COLO668 (cell line): ENCODE measurements around the gene PTPRR.

Experiments
- DNase-seq: peaks from one replicate; lab custom pipeline; 2025; ENCODE audit not compliant: unreplicated experiment; lab: John Stamatoyannopoulos, UW

PTPRR gene

GRCh38 chr12:70706611-70707010 lies 213.9 kb downstream of the PTPRR start:
- no peak for DNase-seq

- DNase-seq, result no peak
Measured at GRCh38 chr12:70698345-70698744, 222.2 kb downstream of the PTPRR start.

GRCh38 chr12:70695361-70696023 lies 225.0 kb downstream of the PTPRR start:
- no peak for DNase-seq

DNA sequence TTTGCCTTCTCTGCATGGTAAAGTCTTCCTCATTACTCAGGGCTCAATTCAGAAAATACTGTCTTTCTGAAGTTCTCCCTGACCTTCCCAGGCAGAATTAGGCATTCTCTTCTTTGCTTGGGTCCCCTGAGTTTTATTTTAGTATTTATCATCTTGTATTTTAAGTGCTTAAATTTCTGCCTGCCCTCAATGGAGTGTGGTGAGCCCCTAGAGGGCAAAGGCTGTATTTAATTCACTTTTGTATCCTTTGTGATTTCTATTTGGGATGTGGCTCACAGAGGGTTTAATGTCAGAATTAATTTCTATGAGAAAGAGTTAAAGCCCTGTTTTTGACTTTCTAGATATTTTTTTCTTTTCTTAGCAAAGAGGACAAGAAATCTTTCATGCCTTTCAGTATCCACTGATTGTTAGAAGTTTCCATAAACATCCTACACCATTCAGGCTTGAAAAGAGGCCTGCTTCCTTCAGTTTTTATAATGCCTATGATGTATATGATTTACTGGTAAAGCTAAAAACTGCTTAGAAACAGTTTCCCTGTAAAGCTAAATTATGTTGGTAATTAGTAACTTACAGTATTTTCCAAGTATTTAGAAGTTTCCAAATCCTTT lies 227.8 kb downstream of the PTPRR start:
- DNase-seq, result no peak

- no peak for DNase-seq
Measured at GRCh38 chr12:70691018-70691672, 229.4 kb downstream of the PTPRR start.

DNA sequence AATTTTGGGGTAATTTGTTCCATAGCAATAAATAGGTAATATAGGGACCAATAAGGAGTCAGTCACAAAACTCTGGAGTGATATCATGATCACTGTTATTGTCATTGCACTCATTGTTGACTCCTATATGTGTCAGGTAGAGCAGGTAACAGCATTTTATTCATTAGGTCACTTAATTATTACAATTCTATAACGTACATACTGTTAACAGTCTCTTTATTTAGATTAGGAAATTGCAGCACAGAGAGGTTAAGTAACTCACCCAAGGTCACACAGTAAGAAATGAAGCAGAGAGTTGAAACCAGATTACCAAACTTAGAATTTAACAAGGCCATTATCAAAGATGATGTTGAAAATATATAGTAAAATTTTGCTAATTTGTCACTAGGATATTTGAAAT lies 233.6 kb downstream of the PTPRR start:
- no peak for DNase-seq

DNA sequence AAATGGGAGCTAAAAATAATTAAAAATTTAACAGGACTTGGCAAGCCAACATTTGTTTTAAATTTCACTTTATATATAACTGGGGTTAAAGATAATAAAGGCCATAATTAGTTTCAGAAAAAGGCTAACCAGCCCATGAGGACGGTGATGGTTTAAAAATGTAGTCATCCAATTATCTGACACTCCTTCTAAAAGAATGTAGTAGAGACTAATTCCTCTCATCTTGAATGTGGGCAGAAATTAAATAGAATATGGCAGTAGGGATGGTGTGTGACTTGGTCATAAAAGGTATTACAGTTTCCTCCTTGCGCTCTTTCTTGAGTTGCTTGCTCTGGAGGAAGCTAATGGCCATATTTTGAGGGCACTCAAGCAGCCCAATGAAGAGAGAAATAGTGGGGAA lies 234.2 kb downstream of the PTPRR start:
- DNase-seq, result no peak

GRCh38 chr12:70683976-70684375 lies 236.6 kb downstream of the PTPRR start:
- DNase-seq, result no peak

DNA sequence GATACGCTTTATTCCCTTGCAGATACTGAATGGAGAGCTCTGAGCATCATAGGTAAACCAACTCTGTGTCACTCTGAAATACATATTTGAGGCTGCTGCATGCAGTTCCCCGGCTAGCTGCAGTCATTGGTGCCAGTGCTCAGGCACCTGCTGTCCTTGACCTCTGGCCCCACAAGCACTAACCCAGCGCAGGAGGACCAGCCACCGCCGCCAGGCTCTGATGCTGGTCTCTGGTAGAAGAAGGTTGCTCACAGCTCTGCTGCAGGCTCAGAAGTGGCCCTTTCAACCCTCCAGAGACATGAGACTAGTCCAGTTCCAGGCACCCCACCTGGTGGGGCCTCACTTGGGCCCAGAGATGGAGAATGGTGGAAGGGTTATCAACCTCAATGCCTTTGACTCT lies 248.8 kb downstream of the PTPRR start:
- no peak for DNase-seq

- DNase-seq, result no peak
Measured at GRCh38 chr12:70670948-70671347, 249.6 kb downstream of the PTPRR start.

DNA sequence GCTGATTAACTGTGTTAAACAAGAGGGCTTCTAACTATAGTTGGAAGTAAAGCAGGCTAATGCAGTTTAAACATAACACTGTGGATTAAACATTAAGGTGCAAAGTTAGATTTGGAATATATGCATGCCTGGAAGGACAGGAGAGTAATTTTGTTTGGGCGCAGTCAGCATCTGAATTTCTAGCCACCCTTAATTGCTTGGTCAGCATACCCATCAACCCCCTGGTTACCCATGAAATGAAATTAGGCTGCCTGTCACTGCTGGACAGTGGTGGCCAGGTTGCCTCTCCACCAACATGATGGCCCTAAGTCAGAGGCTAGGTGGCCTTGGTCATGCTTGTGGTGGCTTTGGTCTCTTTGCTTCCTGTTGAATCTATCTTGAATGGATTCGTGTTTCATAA lies 253.3 kb downstream of the PTPRR start:
- no peak for DNase-seq

DNA sequence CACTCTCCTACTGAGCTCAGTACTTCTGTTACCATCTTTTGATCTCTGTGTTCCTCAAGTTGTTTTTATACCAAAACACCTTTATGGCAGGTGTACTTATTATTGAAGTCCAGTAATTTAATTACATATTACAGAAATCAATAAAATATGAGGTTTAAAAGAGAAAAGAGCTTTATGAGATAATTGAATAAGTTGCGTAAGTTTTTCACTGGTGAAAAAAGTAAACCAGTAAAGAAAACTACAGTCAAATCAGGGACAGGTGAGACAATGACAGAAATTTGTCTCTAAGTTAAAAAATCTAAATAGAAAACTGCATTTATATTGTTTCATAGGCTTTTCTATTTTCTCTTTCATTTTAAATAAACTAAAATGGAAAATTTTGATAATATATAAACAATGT lies 254.2 kb downstream of the PTPRR start:
- DNase-seq, result no peak

DNA sequence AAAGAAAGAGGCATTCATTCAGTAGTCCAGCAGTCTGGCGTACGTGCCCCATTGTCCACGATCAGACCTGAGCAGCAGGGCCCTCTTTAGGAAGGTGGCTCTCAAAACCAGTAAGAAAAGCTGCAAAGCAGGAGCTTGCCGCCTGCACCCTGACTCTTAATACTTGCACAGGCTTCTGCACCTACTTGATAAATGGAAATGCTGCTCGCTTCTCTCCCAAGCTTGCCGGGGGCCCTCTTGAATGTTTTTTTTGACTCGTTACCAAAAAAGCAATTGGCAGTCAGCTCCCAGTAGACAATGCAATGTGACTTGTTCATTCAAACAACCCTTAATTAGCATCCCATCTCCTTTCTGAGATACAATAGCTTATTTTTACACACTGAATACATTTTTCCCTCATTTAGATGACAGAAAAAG lies 256.1 kb downstream of the PTPRR start:
- no peak for DNase-seq

DNA sequence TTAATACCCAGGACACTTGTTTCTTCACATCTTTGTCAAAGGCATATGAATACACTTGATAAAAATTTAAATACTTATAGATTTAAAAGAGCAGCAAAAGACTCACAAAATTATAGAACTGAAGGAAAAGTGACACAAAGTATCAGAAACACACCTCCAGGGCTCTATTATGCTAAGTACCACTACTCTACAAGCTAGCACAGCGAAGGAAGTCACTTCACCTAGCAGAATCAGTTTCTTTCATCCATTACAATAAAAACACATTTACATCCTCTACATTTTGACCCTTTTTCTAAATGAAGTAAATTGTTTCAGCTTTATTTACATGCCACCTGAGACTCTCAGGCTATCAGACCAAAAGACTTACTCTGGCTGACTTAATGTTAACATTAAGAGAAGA lies 256.7 kb downstream of the PTPRR start:
- DNase-seq, result no peak

DNA sequence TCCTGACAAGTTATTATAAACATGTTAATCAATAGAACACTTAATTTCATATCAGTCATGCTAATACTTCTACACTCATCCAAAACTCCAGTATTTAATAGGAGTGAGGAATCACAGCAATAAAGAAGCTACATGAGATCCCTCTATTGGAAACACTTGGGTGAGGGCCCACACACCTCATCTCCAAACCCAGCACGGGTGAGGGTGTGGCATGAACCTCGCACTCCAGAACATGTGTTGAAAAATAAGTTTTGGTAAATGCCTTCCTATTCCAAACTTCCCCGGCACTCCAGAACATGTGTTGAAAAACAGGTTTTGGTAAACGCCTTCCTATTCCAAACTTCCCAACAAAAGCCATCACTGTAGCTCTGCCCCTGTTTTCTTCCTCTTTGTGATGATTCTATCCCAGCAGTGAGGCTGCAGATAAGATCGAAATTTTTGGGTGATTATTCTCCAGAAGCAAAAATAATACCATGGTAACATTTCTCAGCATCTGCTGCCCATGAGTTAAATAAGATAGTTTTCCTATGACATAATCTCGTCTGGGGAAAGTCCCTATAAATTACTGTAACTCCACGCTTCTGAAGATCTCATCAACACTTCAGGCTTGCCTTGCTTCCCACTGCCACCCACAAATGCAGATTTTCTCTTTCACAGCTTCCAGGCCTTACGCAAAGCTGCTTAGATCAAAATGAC lies 258.9 kb downstream of the PTPRR start:
- no peak for DNase-seq

- DNase-seq, result no peak
Measured at GRCh38 chr12:70660620-70661219, 259.8 kb downstream of the PTPRR start.

- no peak for DNase-seq
Measured at GRCh38 chr12:70660002-70660604, 260.4 kb downstream of the PTPRR start.

GRCh38 chr12:70659077-70659606 lies 261.4 kb downstream of the PTPRR start:
- no peak for DNase-seq

- no peak for DNase-seq
Measured at GRCh38 chr12:70657616-70658286, 262.8 kb downstream of the PTPRR start.

DNA sequence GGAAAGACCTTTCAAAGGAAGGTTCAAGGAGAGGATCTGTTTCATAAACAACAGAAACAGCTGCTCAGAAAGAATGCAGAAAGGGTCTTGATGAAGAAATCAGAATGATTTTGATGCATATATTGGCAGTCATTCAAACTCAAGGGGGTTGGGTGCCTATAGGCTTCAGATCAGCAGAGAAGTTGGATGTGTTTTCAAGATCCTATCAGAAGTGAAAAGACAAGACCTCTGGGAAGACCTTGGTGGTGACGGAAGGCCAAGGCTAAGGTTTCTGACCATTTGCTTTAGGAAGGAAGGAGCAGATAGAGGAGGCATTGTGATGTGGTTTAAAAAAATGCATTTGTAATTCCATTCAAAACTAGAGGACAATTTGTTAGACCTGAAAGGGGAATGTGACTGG lies 268.1 kb downstream of the PTPRR start:
- no peak for DNase-seq
